Measurements from ENCODE around the gene RPS6KA2. TPM values are rescaled to one million over a fixed set of nuclear protein-coding genes. Genes with fewer than 3 reads are reported as not detected.

The RPS6KA2 gene
- total and polyA plus RNA-seq, 2 donors (not counting 1 experiment from before 2014, with no cell fraction given): 2.2 to 16.0 TPM

DNA sequence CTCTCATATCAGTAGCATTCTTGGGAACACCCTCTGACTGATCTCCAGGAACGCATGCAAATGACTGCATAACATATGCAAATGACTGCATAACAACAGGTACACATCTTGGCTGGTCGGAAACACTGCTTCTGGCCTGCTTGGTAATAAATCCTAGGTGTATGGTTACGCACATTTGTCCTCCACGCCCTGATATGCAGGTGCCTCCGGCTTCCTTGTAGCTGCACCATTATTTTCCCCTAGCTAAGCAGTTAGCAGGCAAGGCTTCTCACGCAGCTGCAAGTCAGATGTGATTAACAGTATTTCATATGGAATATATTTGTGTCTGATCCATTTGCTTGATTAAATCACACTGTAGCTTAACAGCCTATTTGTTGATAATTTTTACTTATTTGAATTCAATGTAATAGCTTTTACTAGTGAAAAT is 5.9 kb downstream of the RPS6KA2 start:
- ATAC-seq (ENCODE audit: low read depth): no peak
- H3K27ac ChIP-seq (ENCODE audit: low read length in 2 of 2): no peak overlapping the region
- no peak overlapping the region for H3K4me2 ChIP-seq (replicated peaks; ENCODE audit: low read depth, low read length, poor library complexity, severe bottlenecking)
- H3K27me3 Mint-ChIP-seq: no peaks in the 10 kb centered on the region
- peaks cover 9% of the 10 kb centered on the region for H3K4me1 Mint-ChIP-seq
- no peak overlapping the region for H2AFZ ChIP-seq (ENCODE audit: insufficient read depth, low read depth, low read length, poor library complexity, severe bottlenecking)
- H3K36me3 ChIP-seq (replicated peaks in 1 of 2; ENCODE audit: control extremely low read depth in 1 of 2, control insufficient read depth in 1 of 2, extremely low read depth in 1 of 2, insufficient read depth in 2 of 2, low read length in 1 of 2): no peaks in the 10 kb centered on the region
- no peak overlapping the region for H3K4me3 ChIP-seq (ENCODE audit: control extremely low read depth in 1 of 5, extremely low read depth in 1 of 5, insufficient read depth in 1 of 5, low read depth in 2 of 5, low read length in 4 of 5)
- H3K9ac ChIP-seq (ENCODE audit: low read length): no peak overlapping the region
- intact Hi-C loops (cut with micrococcal nuclease): loop anchor here (10.0 kb wide), 2 partner anchors 134 to 534 kb away; partner anchors contain the start of gene GPR31
- peaks cover 5% of the 10 kb centered on the region for H3K79me2 ChIP-seq (ENCODE audit: control insufficient read depth, insufficient read depth, low read length)
- no peaks in the 10 kb centered on the region for H3K9me3 Mint-ChIP-seq (ENCODE audit: insufficient read depth)
- no peaks in the 10 kb centered on the region for H4K20me1 ChIP-seq (ENCODE audit: control insufficient read depth, insufficient read depth, low read length, poor library complexity, severe bottlenecking)
- H3K4me1 ChIP-seq (ENCODE audit: control insufficient read depth in 2 of 2, insufficient read depth in 2 of 2, low read length in 2 of 2): peaks cover 1 to 6% of the 10 kb centered on the region in 2 donors
- H3K27me3 ChIP-seq (replicated peaks in 1 of 4; ENCODE audit: control extremely low read depth in 1 of 4, control insufficient read depth in 3 of 4, insufficient read depth in 4 of 4, low read length in 3 of 4): peaks cover 0 to 7% (median 6%) of the 10 kb centered on the region in 4 experiments
- H3K4me3 Mint-ChIP-seq: no peak overlapping the region
- 95% methylated on average over 4 of the region's 6 CpGs for WGBS (ENCODE audit: insufficient coverage)
- ChIA-PET POLR2A (no interaction called here), CTCF (no interaction called here)
- TF ChIP-seq, protein P1, sequence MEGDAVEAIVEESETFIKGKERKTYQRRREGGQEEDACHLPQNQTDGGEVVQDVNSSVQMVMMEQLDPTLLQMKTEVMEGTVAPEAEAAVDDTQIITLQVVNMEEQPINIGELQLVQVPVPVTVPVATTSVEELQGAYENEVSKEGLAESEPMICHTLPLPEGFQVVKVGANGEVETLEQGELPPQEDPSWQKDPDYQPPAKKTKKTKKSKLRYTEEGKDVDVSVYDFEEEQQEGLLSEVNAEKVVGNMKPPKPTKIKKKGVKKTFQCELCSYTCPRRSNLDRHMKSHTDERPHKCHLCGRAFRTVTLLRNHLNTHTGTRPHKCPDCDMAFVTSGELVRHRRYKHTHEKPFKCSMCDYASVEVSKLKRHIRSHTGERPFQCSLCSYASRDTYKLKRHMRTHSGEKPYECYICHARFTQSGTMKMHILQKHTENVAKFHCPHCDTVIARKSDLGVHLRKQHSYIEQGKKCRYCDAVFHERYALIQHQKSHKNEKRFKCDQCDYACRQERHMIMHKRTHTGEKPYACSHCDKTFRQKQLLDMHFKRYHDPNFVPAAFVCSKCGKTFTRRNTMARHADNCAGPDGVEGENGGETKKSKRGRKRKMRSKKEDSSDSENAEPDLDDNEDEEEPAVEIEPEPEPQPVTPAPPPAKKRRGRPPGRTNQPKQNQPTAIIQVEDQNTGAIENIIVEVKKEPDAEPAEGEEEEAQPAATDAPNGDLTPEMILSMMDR (IDR thresholded peaks at IDR 0.05): no peak
- no peak for TF ChIP-seq EZH2 (IDR thresholded peaks at IDR 0.05; ENCODE audit: borderline replicate concordance, insufficient read depth, low read depth, low read length, poor library complexity, severe bottlenecking)
- H3K9me3 ChIP-seq (ENCODE audit: control extremely low read depth in 1 of 3, control insufficient read depth in 2 of 3, insufficient read depth in 1 of 3, low read length in 2 of 3): no peaks in the 10 kb centered on the region
- DNase-seq: no peak
- no peak overlapping the region for H3K27ac Mint-ChIP-seq

DNA sequence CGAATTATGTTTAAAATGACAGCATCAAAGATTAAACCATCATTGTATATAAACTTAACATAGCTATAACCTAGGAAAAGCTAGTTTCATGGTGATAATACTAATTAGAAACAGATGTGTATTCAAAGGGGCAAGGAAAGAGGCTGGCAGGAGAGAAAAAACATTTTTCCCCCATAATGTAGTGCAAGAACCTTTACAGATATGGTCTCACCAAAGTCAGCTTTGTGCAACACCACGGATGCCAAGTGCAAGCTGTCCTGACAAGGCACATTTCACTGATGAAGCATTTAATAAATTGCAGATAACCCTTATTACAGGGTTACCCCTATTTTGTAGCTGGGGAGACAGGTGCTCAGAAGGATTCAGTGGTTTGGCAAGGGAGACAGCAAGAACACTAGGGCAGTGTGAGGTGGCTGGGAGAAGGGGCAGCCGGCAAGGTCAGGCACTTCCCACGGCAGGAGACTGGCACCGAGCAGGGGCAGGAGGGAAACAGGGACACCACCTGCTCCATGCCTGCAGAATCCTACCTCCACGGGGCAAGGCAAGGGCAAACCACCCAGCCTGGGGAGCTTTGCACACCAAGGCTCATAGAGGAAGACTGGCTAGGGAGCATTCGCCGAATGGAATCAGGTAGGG is 6.5 kb downstream of the RPS6KA2 start:
- Histone ChIP-seq H3K27me3 (replicated peaks in 1 of 4; ENCODE audit: control extremely low read depth in 1 of 4, control insufficient read depth in 3 of 4, insufficient read depth in 4 of 4, low read length in 3 of 4) (peaks cover 0 to 2% (median 1%) of the 10 kb centered on the region in 4 experiments), H4K20me1 (ENCODE audit: control insufficient read depth, insufficient read depth, low read length, poor library complexity, severe bottlenecking) (no peaks in the 10 kb centered on the region), H3K36me3 (replicated peaks in 1 of 2; ENCODE audit: control extremely low read depth in 1 of 2, control insufficient read depth in 1 of 2, extremely low read depth in 1 of 2, insufficient read depth in 2 of 2, low read length in 1 of 2) (no peaks in the 10 kb centered on the region), H3K27ac (ENCODE audit: low read length in 2 of 2) (no peak overlapping the region), H3K9ac (ENCODE audit: low read length) (no peak overlapping the region), H3K4me1 (ENCODE audit: control insufficient read depth in 2 of 2, insufficient read depth in 2 of 2, low read length in 2 of 2) (peaks cover 0 to under 1% of the 10 kb centered on the region in 2 donors), H2AFZ (ENCODE audit: insufficient read depth, low read depth, low read length, poor library complexity, severe bottlenecking) (no peak overlapping the region), H3K4me2 (replicated peaks; ENCODE audit: low read depth, low read length, poor library complexity, severe bottlenecking) (no peak overlapping the region), H3K4me3 (ENCODE audit: control extremely low read depth in 1 of 5, extremely low read depth in 1 of 5, insufficient read depth in 1 of 5, low read depth in 2 of 5, low read length in 4 of 5) (no peak overlapping the region), H3K9me3 (ENCODE audit: control extremely low read depth in 1 of 3, control insufficient read depth in 2 of 3, insufficient read depth in 1 of 3, low read length in 2 of 3) (no peaks in the 10 kb centered on the region), H3K79me2 (ENCODE audit: control insufficient read depth, insufficient read depth, low read length) (peaks cover 8% of the 10 kb centered on the region)
- Mint-ChIP-seq H3K4me3 (no peak overlapping the region), H3K4me1 (peaks cover 4% of the 10 kb centered on the region), H3K27me3 (no peaks in the 10 kb centered on the region), H3K9me3 (ENCODE audit: insufficient read depth) (no peaks in the 10 kb centered on the region), H3K27ac (no peak overlapping the region)
- ATAC-seq (ENCODE audit: low read depth): no peak
- ChIA-PET POLR2A (no interaction called here), CTCF (no interaction called here)
- intact Hi-C loops (cut with micrococcal nuclease): loop anchor here (10.0 kb wide), 2 partner anchors 134 to 534 kb away; partner anchors contain the start of gene GPR31
- no peak for DNase-seq
- WGBS (ENCODE audit: insufficient coverage): 93% methylated on average over 5 of the region's 8 CpGs
- TF ChIP-seq EZH2 (IDR thresholded peaks at IDR 0.05; ENCODE audit: borderline replicate concordance, insufficient read depth, low read depth, low read length, poor library complexity, severe bottlenecking): no peak
- TF ChIP-seq, protein P1 (IDR thresholded peaks at IDR 0.05): no peak

Data from B cell (primary cell).